A673 (cell line): ENCODE results near the gene XDH. TPM values are rescaled to one million over a fixed set of nuclear protein-coding genes. Genes with fewer than 3 reads are reported as not detected.
A peak's percentile ranks its signal among the peaks of the same experiment; 100 is the strongest.

ENCODE experiments used
- BruUV-seq: library from RNA; stranded (reverse); fragments of 400-500 nt; replicated peaks from 2 replicates; lab custom pipeline; 2021; lab: Mats Ljungman, UMichigan
- CTCF ChIA-PET: fragments of 300-600 bp; sonication (Branson Sonifier 250); formaldehyde crosslinking; loops from one replicate; lab custom pipeline; 2022; ENCODE audit warnings: antibody characterized with exemption; lab: Charles Lee
- POLR2A ChIA-PET: fragments of 300-600 bp; sonication (Branson Sonifier 250); formaldehyde crosslinking; loops from one replicate; lab custom pipeline; 2022; ENCODE audit warnings: antibody characterized with exemption; ENCODE audit not compliant: low non-redundant PET; lab: Charles Lee
- DNase-seq: peaks from one replicate; pipeline ENCODE4 v3.0.0-alpha.2; 2015; ENCODE audit warnings: low spot score
- H3K27ac ChIP-seq: fragments of 200-600 bp; sonication (generic); 2 replicates; pipeline ENCODE4 v1.5.1; 2016; ENCODE audit warnings: mixed run types, low read depth, mild to moderate bottlenecking, mixed read lengths, antibody characterized with exemption, low read length; ENCODE audit not compliant: poor library complexity, severe bottlenecking
- H3K27me3 ChIP-seq: fragments of 200-600 bp; sonication (generic); replicated peaks from 2 replicates; pipeline ENCODE4 v1.6.1; 2017; ENCODE audit warnings: mixed run types, low read depth, mild to moderate bottlenecking, mixed read lengths, antibody characterized with exemption, low read length; ENCODE audit not compliant: insufficient read depth, poor library complexity
- H3K36me3 ChIP-seq: fragments of 200-600 bp; sonication (generic); 2 replicates; pipeline ENCODE4 v1.6.1; 2016; ENCODE audit warnings: mixed run types, mild to moderate bottlenecking, mixed read lengths, antibody characterized with exemption, low read length; ENCODE audit not compliant: insufficient read depth, poor library complexity, severe bottlenecking
- H3K4me1 ChIP-seq: fragments of 200-600 bp; sonication (generic); 2 replicates; pipeline ENCODE4 v1.6.1; 2017; ENCODE audit warnings: mixed run types, mild to moderate bottlenecking, mixed read lengths, antibody characterized with exemption, low read length; ENCODE audit not compliant: insufficient read depth, poor library complexity, severe bottlenecking
- H3K4me3 ChIP-seq: fragments of 200-600 bp; sonication (generic); 2 replicates; pipeline ENCODE4 v1.5.1; 2016; ENCODE audit warnings: low read depth, mixed run types, mild to moderate bottlenecking, mixed read lengths, low read length; ENCODE audit not compliant: poor library complexity, severe bottlenecking
- H3K9me3 ChIP-seq: fragments of 200-600 bp; sonication (generic); 2 replicates; pipeline ENCODE4 v1.6.1; 2016; ENCODE audit warnings: mixed run types, low read depth, mild to moderate bottlenecking, mixed read lengths, antibody characterized with exemption, low read length; ENCODE audit not compliant: poor library complexity, severe bottlenecking
- CTCF ChIP-seq: fragments of 300-800, 200-600 bp; sonication (generic); conservative IDR thresholded peaks from 2 replicates; pipeline ENCODE4 v1.5.1; 2017; ENCODE audit warnings: low read depth, mild to moderate bottlenecking, antibody characterized with exemption, low read length, moderate library complexity, mixed read lengths
- EZH2 ChIP-seq: fragments of 200-600 bp; sonication (generic); IDR thresholded peaks from 2 replicates; pipeline ENCODE4 v1.6.1; 2017; ENCODE audit warnings: borderline replicate concordance, low read depth, mild to moderate bottlenecking, mixed read lengths, antibody characterized with exemption, low read length; ENCODE audit not compliant: poor library complexity, severe bottlenecking
- intact Hi-C: fragments of 100-400 bp; cut with micrococcal nuclease; formaldehyde crosslinking; loops from one replicate; pipeline ENCODE4 v1.10.0; 2022; ENCODE audit not compliant: unreplicated experiment
- total RNA-seq: library from RNA; stranded (reverse); gene quantifications from 2 replicates; pipeline ENCODE4 v1.2.3, GENCODE V29; 2021

The XDH gene
- total RNA-seq, 1 experiment from 2014 or later = 0.19 TPM

GRCh38 chr2:31327505-31327904 lies 87.0 kb downstream of the XDH start:
- H3K27ac ChIP-seq = no peak overlapping the region
- H3K4me3 ChIP-seq = no peak overlapping the region
- H3K4me1 ChIP-seq = no peaks in the 10 kb centered on the region
- no peak for DNase-seq
- H3K36me3 ChIP-seq = no peaks in the 10 kb centered on the region
- CTCF ChIA-PET = no interaction called here
- intact Hi-C loops = no loop called here
- no peaks in the 10 kb centered on the region for H3K27me3 ChIP-seq
- BruUV-seq = no TSS peak
- POLR2A ChIA-PET = no interaction called here
- TF ChIP-seq EZH2 = no peak
- no peak for TF ChIP-seq CTCF
- no peaks in the 10 kb centered on the region for H3K9me3 ChIP-seq

- Histone ChIP-seq H3K9me3 (no peaks in the 10 kb centered on the region), H3K4me1 (peaks cover 5% of the 10 kb centered on the region), H3K4me3 (peak overlapping the region; percentile 19), H3K36me3 (no peaks in the 10 kb centered on the region), H3K27ac (no peak overlapping the region), H3K27me3 (no peaks in the 10 kb centered on the region)
- DNase-seq = no peak
- intact Hi-C loops = no loop called here
- CTCF ChIA-PET = no interaction called here
- POLR2A ChIA-PET = no interaction called here
- no TSS peak for BruUV-seq
- TF ChIP-seq CTCF (no peak), EZH2 (no peak)
Measured at GRCh38 chr2:31324016-31324633, 90.4 kb downstream of the XDH start.

GRCh38 chr2:31322371-31322770 lies 92.2 kb downstream of the XDH start:
- POLR2A ChIA-PET = no interaction called here
- TF ChIP-seq EZH2 (no peak), CTCF (no peak)
- Histone ChIP-seq H3K9me3 (no peaks in the 10 kb centered on the region), H3K27me3 (no peaks in the 10 kb centered on the region), H3K27ac (no peak overlapping the region), H3K36me3 (no peaks in the 10 kb centered on the region), H3K4me1 (peaks cover 19% of the 10 kb centered on the region), H3K4me3 (no peak overlapping the region)
- no TSS peak for BruUV-seq
- CTCF ChIA-PET = no interaction called here
- intact Hi-C loops = no loop called here
- DNase-seq = no peak
